ENCODE measurements around the gene CEBPB.
"Not testable (repeated sequence)": the region's sequence is repeated elsewhere in the genome, so short reads cannot be mapped to it uniquely, and the experiment has no call there.

The CEBPB gene
- total RNA-seq, result 63.0 to 376 (median 187) reads per million in 17 experiments

DNA sequence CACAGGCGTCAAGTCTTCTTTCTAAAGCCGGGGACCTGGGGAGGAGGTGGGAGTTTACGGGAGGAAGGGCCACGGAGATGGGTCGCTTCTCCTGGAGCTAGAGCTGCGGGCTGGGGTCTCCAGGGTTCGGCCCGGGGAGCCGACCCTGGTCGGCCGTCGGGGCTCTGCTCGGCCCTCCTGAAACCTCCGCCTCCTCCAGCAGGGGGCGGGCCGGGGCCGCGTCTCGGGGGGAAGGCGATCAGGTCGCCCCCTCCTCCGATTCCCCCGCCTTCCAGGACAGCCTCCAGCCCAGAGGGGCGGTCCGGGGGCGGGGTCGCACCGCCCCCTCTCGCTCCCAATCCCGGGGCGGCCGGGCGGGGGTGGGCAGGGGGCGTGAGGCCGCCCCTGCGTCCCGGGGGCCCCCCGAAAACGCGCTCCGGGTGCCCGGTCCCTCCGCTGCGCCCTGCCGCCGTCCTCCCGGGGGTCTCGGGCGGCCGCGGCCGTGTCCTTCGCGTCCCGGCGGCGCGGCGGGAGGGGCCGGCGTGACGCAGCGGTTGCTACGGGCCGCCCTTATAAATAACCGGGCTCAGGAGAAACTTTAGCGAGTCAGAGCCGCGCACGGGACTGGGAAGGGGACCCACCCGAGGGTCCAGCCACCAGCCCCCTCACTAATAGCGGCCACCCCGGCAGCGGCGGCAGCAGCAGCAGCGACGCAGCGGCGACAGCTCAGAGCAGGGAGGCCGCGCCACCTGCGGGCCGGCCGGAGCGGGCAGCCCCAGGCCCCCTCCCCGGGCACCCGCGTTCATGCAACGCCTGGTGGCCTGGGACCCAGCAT lies at the start of gene CEBPB:
Gene CEBPB (plus strand): TSS at position 580 of the 814 bp plus-strand sequence. CDS start 204 bp downstream, at position 784.
- peak; percentile 94 to 99 (median 96) for DNase-seq

GRCh38 chr20:50141018-50141675 lies 49.5 kb upstream of the CEBPB start:
- DNase-seq, result no peak

DNA sequence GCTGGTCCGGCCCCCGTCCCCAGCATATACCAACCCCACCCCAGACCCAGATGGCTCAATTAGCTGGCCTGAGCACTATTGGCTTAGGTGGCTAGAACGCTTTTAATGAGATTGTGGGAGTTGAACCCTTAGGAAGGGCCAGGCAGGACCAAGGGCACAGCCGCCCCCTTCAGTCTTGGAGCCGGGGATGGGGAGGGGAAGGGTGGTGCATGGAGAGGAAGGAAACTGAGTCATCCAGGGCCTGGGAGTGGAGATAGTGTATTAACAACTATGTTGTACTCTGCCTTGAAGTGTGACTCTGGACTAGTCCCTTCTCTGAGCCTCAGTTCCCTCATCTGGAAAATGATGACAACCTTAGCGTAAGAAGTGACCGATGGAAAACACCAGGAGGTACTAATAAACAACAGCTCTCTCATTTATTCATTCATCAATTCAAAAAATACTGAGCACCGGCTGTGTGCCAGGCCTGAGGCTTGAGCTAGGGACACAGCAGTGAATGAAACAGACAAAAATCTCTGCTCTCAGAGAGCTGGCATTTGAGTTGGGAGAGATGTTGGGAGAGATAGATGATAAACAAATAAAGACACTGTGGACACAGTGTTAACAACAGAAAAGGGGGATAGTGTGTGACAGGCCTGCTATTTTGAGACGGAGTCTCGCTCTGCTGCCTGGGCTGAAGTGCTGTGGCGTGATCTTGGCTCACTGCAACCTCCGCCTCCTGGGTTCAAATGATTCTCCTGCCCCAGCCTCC lies 48.6 kb upstream of the CEBPB start:
- no peak for DNase-seq

GRCh38 chr20:50142812-50143211 lies 47.8 kb upstream of the CEBPB start:
- DNase-seq, result no peak

DNA sequence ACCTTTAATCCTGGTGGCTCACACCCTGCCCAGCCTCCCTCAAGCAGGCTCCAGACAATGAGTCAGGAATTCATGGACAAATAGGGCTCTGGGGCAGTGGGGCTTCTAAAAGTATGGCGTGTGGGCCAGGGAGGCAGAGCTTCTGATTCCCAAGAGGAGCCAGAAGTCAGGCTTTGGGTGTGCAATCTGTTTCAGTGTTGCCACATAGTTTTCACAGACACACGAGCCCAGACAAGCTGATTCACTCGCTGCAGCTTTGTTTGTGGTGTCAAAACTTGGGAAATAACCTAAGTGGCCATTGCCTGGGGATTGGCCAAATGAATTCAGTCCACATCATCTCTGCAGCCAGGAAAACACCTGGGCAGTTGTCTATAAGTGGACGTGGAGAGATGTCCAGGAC lies 46.3 kb upstream of the CEBPB start:
- peak; percentile 85 to 94 (median 89) for DNase-seq

DNA sequence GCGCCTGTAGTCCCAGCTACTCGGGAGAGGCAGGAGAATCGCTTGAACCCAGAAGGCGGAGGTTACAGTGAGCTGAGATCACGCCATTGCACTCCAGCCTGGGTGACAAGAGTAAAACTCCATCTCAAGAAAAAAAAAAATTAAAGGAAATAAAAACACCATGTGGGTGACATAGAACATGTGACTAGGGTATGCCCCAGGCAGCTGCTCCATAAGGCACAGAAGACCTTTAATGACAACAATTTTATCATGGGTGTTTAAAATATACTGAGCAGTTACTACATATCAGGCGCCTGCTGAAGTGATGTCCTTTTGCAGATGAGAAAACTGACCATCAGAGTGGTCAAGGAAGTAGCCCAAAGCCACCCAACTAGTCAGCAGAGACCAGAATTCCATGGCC lies 45.1 kb upstream of the CEBPB start:
- peak in 3 of 4 experiments; percentile 38 to 64 (median 45) for DNase-seq

GRCh38 chr20:50146214-50146613 lies 44.4 kb upstream of the CEBPB start:
- no peak for DNase-seq

DNA sequence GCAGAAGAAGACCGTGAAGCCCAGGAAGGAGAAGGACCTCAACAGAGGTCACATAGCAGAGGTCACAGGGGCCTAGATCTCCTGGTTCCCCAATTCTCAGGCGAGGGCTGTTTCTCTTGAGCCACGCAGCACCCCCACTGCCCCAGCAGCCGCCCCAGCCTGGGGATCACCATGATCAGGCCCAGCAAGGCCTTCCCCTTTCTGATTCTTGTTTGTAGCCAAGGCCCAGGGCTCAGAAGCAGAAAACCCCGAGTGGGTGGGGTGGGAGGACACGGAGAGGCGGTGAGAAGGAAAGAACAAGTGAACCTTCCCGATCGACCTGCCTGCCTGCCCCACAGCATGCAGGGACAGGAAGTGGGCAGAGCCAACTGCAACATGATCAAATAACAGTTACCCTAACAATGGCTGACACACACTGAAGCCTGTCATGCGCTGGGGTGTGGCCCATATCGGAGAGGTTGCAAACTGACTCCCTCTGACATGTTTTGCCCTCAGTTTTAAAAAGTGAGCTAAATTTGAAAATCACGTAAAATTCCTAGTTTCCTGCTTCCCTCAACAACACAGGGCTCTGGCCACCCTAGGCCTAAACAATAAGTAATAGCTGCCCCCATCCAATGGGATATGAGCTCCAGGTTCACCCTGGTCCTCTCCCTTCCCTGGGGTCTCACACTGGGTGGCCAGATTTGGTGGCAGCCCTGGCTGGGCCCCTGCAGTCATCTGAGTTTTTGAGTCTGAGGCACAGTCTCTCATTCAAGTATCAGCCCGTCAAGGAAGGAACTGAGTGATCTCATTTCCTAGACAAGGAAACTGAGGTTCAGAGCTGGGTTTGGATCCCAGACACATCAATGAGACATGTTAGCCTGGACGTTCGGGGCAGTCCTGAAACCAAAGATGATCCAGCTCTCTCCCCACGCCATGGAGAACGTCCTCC lies 43.6 kb upstream of the CEBPB start:
- DNase-seq, result peak; percentile 87 to 95 (median 92)

- DNase-seq, result no peak
These were observed 41.0 kb upstream of the CEBPB start for GRCh38 chr20:50149481-50150254.

GRCh38 chr20:50151034-50151743 lies 39.4 kb upstream of the CEBPB start:
- DNase-seq, result no peak

GRCh38 chr20:50152394-50153152 lies 38.1 kb upstream of the CEBPB start:
- DNase-seq, result peak in 3 of 4 experiments; percentile 37 to 56 (median 40)

DNA sequence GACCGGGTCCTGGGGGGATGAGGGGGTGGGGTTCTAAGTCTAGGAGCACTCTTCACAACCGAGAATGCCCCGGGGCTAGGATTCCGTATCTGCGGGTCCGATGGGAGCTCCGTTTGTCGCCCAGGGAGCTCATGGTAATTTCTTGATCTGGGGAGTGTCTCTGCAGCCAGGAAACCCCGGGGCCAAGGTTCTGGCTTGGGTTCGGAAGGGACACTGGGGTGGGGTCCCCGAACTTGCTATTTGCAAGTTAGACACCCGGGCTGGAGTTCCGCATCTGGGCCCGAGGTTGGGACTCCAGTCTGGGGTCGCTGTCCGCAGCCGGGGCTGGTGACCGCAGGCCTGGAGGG lies 37.5 kb upstream of the CEBPB start:
- DNase-seq, result no peak

DNA sequence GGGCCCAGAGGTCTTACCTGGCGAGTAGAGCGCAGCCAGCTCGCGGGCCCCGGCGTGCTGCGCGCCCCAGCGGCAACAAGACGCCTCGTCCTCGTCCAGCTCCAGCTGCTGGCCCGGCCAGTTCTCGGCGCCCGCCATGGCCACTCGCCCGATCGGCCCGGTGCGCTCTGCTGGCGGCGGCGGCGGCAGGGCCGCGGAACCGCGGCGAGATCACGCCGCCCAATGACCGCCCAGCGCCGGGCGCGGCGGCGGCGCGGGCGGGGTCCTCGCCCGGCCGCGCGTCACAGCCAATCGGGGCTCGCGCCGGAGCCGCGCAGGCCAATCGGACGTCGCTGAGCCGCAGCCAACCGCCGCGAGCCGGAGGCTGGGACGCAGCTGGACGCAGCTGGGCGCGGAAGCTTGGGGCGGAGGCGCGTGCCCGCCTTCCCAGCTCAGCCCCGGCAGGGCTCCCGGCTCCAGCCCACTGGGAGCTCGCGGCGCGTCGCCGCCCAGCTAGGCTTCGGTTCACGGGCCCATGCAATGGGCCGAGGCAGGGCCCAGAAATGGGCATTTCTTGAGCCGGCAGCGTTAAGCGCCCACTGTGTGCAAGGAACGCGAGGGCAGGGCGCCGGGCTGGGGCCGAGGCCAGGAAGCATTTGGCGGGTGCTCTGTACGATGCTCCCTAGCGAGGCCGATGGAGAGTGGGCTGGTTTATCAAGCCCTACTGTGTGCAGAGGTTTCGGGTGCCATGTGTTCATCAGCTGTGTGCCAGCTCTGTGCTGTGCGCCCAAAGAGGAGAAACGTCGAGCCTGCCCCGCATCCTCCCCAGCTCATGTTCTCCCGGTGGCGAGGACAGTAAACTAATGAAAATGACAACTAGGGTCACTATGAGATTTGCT lies 36.9 kb upstream of the CEBPB start, which contains the start of gene PEDS1:
Gene PEDS1 (minus strand): TSS at position 224 of the 878 bp plus-strand sequence. CDS start 86 bp downstream, at position 138.
- DNase-seq, result peak; percentile 96 to 98 (median 97)

DNA sequence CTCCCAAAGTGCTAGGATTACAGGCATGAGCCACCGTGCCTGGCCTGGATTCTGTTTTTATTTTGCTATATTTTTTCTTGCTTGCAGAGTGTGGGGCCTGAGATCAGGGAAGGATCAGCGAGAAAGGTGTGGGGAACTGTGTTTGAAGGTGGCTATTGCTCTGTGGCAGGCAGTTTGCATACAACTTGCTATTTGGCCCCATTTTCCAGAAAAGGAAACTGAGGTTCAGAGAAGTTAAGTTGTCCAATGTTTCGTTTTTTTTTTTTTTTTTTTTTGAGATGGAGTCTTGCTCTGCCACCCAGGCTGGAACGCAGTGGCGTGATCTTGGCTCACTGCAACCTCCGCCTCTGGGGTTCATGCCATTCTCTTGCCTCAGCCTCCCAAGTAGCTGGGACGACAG lies 29.1 kb upstream of the CEBPB start:
- not testable (repeated sequence) for DNase-seq

DNA sequence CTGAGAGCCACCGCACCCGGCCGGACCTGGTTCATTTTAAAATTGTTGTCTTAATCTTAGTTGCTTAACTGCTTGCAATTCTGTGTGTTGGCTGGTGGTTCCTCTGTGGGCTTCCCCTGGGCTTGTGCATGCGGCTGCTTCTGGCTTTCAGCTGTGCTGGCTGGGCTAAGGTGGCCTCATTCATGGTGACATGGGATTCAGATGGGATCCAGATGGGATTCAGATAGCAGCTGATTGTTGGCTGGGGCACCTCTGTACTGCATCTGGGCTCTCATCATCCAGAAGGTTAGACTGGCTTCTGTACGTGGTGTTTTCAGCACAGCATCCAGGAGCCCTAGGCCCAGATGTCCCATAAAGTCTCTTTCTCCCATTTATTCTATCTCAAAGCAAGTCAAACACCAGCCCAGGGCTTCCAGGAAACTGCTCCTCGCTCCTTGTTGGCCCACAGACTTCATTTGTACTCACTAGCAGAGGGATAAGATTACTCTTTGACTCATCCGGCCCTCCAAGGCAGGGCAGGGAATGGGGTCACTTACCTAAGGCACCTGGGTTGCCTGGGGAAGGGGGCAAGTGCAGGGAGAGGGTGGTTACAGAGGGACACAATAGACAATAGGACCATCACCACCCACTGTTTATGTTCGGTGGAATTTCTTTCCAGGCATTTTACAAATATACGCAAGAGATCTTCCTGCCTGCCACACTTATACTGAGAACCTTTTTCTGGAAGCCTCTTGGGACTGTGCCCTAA lies 26.9 kb upstream of the CEBPB start:
- peak in 2 of 4 experiments; percentile 51 to 54 for DNase-seq

DNA sequence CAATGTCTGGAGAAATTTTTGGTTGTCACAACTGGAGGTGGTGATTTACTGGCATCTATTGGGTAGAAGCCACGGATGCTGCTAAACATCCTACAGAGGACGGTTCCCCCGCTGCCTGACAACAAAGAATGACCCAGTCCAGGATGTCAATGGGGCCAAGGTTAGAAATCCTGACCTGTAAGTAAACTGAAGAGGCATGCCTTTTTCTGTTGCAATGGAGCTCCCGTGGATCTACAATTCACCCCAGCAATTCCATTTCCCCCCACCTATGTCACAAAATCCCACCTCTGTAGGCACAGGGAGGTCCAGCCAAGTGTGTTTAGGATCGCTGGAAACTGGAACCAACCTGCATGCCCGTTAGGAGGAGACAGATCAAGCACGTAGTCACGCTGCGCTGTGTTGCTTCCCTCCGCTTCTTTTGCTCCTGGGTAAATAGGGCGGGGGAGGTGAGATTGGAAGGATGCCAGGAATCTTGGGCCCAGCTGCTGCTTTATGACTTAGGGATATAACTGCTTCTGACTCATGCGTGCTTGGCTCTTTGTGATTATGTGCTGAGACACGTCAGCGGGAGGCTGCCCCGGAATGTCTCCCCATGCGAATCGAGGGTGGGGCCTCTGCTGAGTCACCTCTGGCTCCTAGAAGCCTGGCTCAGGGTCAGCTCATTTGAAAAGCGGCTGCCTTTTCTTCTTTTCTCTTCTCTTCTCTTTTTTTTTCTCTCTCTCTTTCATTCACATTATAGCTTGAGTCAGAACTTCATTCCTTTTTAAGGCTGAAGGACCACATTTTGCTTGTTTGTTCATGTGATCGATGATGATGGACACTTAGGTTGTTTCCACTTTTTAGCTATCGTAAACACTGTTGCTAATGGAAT lies 24.7 kb upstream of the CEBPB start:
- peak; percentile 97 to 100 (median 98) for DNase-seq

Data from suppressor macrophage (primary cell).